ENCODE measurements around the gene TBXA2R. TPM values are rescaled to one million over a fixed set of nuclear protein-coding genes. Genes with fewer than 3 reads are reported as not detected.

The TBXA2R gene
- total and polyA plus RNA-seq, 2 experiments from 2014 or later, result 0.70 to 2.0 TPM

DNA sequence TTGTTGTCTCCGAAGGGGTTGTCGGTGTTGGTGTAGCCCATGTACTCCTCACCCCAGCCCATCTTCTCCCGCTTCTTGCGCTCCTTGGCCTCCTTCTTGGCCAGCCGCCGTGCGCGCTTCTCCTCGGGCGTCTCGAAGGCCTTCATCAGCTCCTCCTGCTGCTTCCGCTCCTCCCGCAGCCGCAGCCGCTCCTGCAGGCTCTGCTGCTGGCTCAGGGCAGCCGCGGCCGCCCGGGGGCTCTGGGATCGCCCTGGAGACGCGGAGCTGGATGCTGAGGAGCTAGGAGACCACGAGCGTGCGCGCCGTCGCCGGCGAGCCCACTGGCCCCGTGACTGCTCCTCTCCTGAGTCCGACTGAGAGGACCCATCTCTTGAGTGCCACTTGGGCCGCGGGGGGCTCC, 17.0 kb upstream of the TBXA2R start:
- H4K20me1 ChIP-seq (ENCODE audit: insufficient read depth, poor library complexity, severe bottlenecking), result peaks cover 6% of the 10 kb centered on the region
- no peak overlapping the region for H3K27ac ChIP-seq
- H3K27me3 ChIP-seq, result no peaks in the 10 kb centered on the region
- peaks cover 22% of the 10 kb centered on the region for H3K79me2 ChIP-seq
- peaks cover 9% of the 10 kb centered on the region for H3K4me1 ChIP-seq (ENCODE audit: insufficient read depth)
- no peaks in the 10 kb centered on the region for H3K9me2 ChIP-seq (replicated peaks; ENCODE audit: insufficient read depth)
- TF ChIP-seq EZH2phosphoT487 (IDR thresholded peaks at IDR 0.05; ENCODE audit: low read depth, severe bottlenecking, unreplicated experiment) (no peak), EZH2 (IDR thresholded peaks at IDR 0.05; ENCODE audit: borderline replicate concordance) (no peak)
- TF ChIP-seq, protein P1, sequence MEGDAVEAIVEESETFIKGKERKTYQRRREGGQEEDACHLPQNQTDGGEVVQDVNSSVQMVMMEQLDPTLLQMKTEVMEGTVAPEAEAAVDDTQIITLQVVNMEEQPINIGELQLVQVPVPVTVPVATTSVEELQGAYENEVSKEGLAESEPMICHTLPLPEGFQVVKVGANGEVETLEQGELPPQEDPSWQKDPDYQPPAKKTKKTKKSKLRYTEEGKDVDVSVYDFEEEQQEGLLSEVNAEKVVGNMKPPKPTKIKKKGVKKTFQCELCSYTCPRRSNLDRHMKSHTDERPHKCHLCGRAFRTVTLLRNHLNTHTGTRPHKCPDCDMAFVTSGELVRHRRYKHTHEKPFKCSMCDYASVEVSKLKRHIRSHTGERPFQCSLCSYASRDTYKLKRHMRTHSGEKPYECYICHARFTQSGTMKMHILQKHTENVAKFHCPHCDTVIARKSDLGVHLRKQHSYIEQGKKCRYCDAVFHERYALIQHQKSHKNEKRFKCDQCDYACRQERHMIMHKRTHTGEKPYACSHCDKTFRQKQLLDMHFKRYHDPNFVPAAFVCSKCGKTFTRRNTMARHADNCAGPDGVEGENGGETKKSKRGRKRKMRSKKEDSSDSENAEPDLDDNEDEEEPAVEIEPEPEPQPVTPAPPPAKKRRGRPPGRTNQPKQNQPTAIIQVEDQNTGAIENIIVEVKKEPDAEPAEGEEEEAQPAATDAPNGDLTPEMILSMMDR (IDR thresholded peaks at IDR 0.05; ENCODE audit: poor library complexity), result no peak
- no peaks in the 10 kb centered on the region for H3K36me3 ChIP-seq (replicated peaks; ENCODE audit: insufficient read depth, low read depth)
- no peak overlapping the region for H3K4me3 ChIP-seq
- H2AFZ ChIP-seq, result no peak overlapping the region
- no peak for DNase-seq (ENCODE audit: low spot score)
- no peaks in the 10 kb centered on the region for H3K9me3 ChIP-seq (ENCODE audit: low read depth)
- H3K4me2 ChIP-seq, result no peak overlapping the region
- WGBS (ENCODE audit: low lambda C conversion rate, missing lambda C conversion rate), result 99% methylated on average over 34 of the region's 34 CpGs

DNA sequence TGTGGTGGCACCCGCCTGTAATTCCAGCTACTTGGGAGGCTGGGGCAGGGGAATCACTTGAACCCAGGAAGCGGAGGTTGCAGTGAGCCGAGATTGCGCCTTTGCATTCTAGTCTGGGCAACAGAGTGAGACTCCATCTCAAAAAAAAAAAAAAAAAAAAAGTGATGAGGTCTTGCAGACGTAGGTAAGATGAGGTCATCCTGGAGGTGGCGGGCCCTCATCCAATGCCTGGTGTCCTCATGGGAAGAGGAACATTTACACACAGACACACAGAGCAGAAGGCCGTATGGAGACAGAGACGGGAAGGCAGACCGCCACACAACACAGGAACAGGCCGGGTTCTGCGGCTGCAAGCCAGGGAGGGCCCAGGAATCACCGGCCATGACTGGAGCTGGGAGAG, 15.5 kb upstream of the TBXA2R start:
- Histone ChIP-seq H3K9me2 (replicated peaks; ENCODE audit: insufficient read depth) (no peaks in the 10 kb centered on the region), H3K27ac (no peak overlapping the region), H3K9me3 (ENCODE audit: low read depth) (no peaks in the 10 kb centered on the region), H3K27me3 (no peaks in the 10 kb centered on the region), H3K36me3 (replicated peaks; ENCODE audit: insufficient read depth, low read depth) (no peaks in the 10 kb centered on the region), H3K79me2 (peaks cover 22% of the 10 kb centered on the region), H3K4me3 (no peak overlapping the region), H2AFZ (no peak overlapping the region), H3K4me2 (no peak overlapping the region), H3K4me1 (ENCODE audit: insufficient read depth) (peaks cover 9% of the 10 kb centered on the region), H4K20me1 (ENCODE audit: insufficient read depth, poor library complexity, severe bottlenecking) (peaks cover 6% of the 10 kb centered on the region)
- no peak for TF ChIP-seq EZH2 (IDR thresholded peaks at IDR 0.05; ENCODE audit: borderline replicate concordance)
- TF ChIP-seq, protein P1 (IDR thresholded peaks at IDR 0.05; ENCODE audit: poor library complexity), result no peak
- no peak for TF ChIP-seq EZH2phosphoT487 (IDR thresholded peaks at IDR 0.05; ENCODE audit: low read depth, severe bottlenecking, unreplicated experiment)
- DNase-seq (ENCODE audit: low spot score), result no peak
- WGBS (ENCODE audit: low lambda C conversion rate, missing lambda C conversion rate), result 90% methylated on average over 12 of the region's 12 CpGs

DNA sequence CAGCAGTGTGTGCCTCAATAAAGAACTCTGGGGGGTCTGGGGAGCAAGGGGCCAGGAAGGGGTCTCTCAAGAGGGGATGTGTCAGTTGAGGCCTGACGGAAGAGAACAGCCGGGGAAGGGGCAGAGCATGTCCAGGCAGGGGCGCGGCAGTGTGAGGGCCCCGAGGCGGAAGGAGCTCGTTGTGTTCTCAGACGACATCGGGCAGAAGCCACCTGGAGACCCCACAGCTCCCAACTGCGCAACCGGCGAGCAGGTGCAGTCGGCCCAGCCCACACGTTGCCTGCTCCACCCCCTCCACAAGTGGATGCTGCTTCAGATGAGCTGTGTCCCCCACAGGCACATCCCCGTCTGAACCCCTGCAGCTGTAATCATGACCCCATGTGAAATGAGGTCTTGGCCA, 15.0 kb upstream of the TBXA2R start:
- Histone ChIP-seq H3K27me3 (no peaks in the 10 kb centered on the region), H3K79me2 (peaks cover 22% of the 10 kb centered on the region), H3K4me2 (no peak overlapping the region), H3K27ac (no peak overlapping the region), H3K4me3 (no peak overlapping the region), H3K4me1 (ENCODE audit: insufficient read depth) (peaks cover 9% of the 10 kb centered on the region), H3K36me3 (replicated peaks; ENCODE audit: insufficient read depth, low read depth) (no peaks in the 10 kb centered on the region), H3K9me2 (replicated peaks; ENCODE audit: insufficient read depth) (no peaks in the 10 kb centered on the region), H2AFZ (no peak overlapping the region), H3K9me3 (ENCODE audit: low read depth) (no peaks in the 10 kb centered on the region), H4K20me1 (ENCODE audit: insufficient read depth, poor library complexity, severe bottlenecking) (peaks cover 6% of the 10 kb centered on the region)
- DNase-seq (ENCODE audit: low spot score), result no peak
- no peak for TF ChIP-seq EZH2 (IDR thresholded peaks at IDR 0.05; ENCODE audit: borderline replicate concordance)
- TF ChIP-seq, protein P1 (IDR thresholded peaks at IDR 0.05; ENCODE audit: poor library complexity), result no peak
- 100% methylated on average over 4 of the region's 15 CpGs for WGBS (ENCODE audit: low lambda C conversion rate, missing lambda C conversion rate)
